AML-193 (cell line): ENCODE measurements around the gene CD200.

ENCODE experiments used
- DNase-seq, 2 experiments: peaks; one replicate each; lab custom pipeline; 2025; lab: John Stamatoyannopoulos, UW

The CD200 gene

GRCh38 chr3:112333002-112333380 lies at the start of gene CD200:
TSS of gene CD200 (plus strand) at chr3:112333156. CDS start at chr3:112333213, 57 bp downstream.
- peak in 1 of 2 experiments; percentile 14 for DNase-seq

- DNase-seq, result no peak
Measured at GRCh38 chr3:112289011-112289410, 43.9 kb upstream of the CD200 start.

- peak; percentile 86 to 91 for DNase-seq
Measured at GRCh38 chr3:112293368-112294321, 39.3 kb upstream of the CD200 start, which contains the start of gene SLC9C1. TSS of gene SLC9C1 (minus strand) at chr3:112294216. CDS start at chr3:112286791, 7,425 bp downstream.

GRCh38 chr3:112297714-112298113 lies 35.2 kb upstream of the CD200 start:
- no peak for DNase-seq

GRCh38 chr3:112298781-112299180 lies 34.2 kb upstream of the CD200 start:
- no peak for DNase-seq

GRCh38 chr3:112302150-112302830 lies 30.7 kb upstream of the CD200 start:
- no peak for DNase-seq

GRCh38 chr3:112302881-112303763 lies 29.8 kb upstream of the CD200 start:
- no peak for DNase-seq

- no peak for DNase-seq
Measured at GRCh38 chr3:112303764-112304325, 29.1 kb upstream of the CD200 start.

- DNase-seq, result no peak
Measured at GRCh38 chr3:112304611-112305010, 28.3 kb upstream of the CD200 start.

- no peak for DNase-seq
Measured at GRCh38 chr3:112306825-112307224, 26.1 kb upstream of the CD200 start.

- no peak for DNase-seq
Measured at GRCh38 chr3:112307557-112307956, 25.4 kb upstream of the CD200 start.

GRCh38 chr3:112308151-112308911 lies 24.6 kb upstream of the CD200 start:
- DNase-seq, result peak; percentile 49 to 54

GRCh38 chr3:112314649-112315048 lies 18.3 kb upstream of the CD200 start:
- no peak for DNase-seq

- DNase-seq, result no peak
Measured at GRCh38 chr3:112315791-112316190, 17.2 kb upstream of the CD200 start.

GRCh38 chr3:112319516-112320276 lies 13.3 kb upstream of the CD200 start:
- peak in 1 of 2 experiments; percentile 13 for DNase-seq

GRCh38 chr3:112320691-112321090 lies 12.3 kb upstream of the CD200 start:
- DNase-seq, result peak; percentile 60 to 62

GRCh38 chr3:112321867-112322652 lies 10.9 kb upstream of the CD200 start:
- DNase-seq, result no peak

GRCh38 chr3:112327371-112327951 lies 5.5 kb upstream of the CD200 start:
- peak; percentile 91 for DNase-seq

- no peak for DNase-seq
Measured at GRCh38 chr3:112331851-112332250, 1.1 kb upstream of the CD200 start.
